Choroid plexus epithelial cell (primary cell): ENCODE data around the gene SEMA3A.

Experiments
- DNase-seq: peaks from one replicate; pipeline ENCODE4 v3.0.0-alpha.2; 2010; ENCODE audit warnings: low read depth
- H3K4me3 ChIP-seq: 2 replicates; pipeline ENCODE4 v1.5.1; 2011; ENCODE audit warnings: low read depth, mild to moderate bottlenecking, control low read depth, low read length, moderate library complexity
- CTCF ChIP-seq: conservative IDR thresholded peaks from 2 replicates; pipeline ENCODE4 v1.5.1; 2011; ENCODE audit warnings: low read depth, mild to moderate bottlenecking, control low read depth, inconsistent platforms, low read length, moderate library complexity

Gene SEMA3A

DNA sequence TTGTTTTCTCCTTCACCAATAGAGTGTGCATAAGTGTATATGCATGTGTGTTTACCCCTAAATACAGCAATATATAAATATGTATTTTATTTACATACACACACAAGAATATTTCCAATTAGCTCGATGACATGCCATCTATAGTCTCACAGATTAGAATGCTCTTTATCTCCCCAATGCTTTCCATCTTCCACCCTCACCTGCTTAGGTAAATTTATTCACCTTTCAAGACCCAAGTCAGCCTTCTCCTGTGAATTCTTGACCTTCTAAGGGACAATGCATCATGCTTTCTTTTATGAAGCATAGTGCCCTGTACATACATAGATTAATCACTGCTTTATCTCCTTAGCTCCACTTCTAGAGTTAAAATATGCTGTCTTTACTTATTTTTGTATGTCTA is 49.7 kb downstream of the SEMA3A start:
- no peak for TF ChIP-seq CTCF
- H3K4me3 ChIP-seq = no peak overlapping the region
- no peak for DNase-seq

- no peak overlapping the region for H3K4me3 ChIP-seq
- peak; percentile 41 for DNase-seq
- TF ChIP-seq CTCF = no peak
Measured at GRCh38 chr7:84144480-84144879, 50.1 kb downstream of the SEMA3A start.

GRCh38 chr7:84142726-84143125 is 51.9 kb downstream of the SEMA3A start:
- no peak for TF ChIP-seq CTCF
- H3K4me3 ChIP-seq = no peak overlapping the region
- DNase-seq = no peak

DNA sequence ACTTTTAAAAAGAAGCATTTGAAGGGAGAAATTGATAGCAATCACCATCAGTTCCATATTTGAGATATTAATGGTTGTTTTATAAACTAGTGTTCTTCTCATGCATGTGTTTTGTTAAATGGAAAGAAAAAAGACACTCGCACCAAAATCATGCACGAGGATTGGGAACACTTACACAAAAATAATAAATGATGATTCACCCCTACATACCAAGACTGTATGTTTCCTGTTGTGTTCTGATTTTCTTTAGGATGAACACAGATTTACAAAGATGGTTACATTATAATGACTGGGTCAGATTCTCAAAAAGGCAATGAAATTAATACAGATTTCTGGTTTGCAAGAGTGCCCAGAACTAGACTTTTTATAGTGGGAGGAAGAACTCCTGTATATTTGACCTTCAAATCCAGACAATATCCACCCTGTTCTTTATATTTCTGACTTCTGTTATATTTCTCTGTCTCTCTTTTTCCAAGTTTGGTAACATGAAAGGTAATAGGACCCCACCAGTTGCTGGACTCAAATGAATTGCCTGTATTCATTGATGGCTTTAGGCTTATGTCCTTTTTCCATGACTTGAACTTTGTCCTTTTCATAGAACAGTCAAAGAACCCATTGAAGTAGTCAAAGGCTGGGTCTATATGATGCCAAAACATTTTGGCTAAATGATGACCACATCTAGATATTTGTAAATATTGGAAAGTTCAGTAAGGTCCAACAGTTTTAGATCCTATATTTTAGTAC is 54.4 kb downstream of the SEMA3A start:
- peak; percentile 69 for DNase-seq
- no peak for TF ChIP-seq CTCF

GRCh38 chr7:84138411-84138810 is 56.2 kb downstream of the SEMA3A start:
- no peak for DNase-seq
- no peak for TF ChIP-seq CTCF
- no peak overlapping the region for H3K4me3 ChIP-seq

More for the DNA sequence above, 54.4 kb downstream of the SEMA3A start:
- no peak overlapping the region for H3K4me3 ChIP-seq

DNA sequence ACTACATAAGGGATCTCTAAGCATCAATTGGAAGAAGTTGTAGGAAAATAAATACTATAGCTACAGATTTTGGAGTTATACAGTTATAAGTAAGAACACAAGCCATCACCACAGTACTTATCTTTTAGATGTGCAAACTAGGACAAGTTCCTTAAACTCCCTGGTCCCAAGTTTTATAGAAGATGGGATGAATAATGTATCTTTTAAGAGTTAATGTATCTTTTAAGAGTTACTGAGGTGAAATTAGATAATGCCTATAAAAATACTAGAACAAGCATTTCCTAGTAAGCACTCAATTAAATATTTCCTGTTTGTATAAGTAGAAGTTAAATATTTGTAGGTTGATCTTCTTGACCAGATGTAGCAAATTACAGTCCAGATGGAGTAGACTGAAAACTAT is 56.8 kb downstream of the SEMA3A start:
- DNase-seq = no peak
- TF ChIP-seq CTCF = no peak
- H3K4me3 ChIP-seq = no peak overlapping the region

DNA sequence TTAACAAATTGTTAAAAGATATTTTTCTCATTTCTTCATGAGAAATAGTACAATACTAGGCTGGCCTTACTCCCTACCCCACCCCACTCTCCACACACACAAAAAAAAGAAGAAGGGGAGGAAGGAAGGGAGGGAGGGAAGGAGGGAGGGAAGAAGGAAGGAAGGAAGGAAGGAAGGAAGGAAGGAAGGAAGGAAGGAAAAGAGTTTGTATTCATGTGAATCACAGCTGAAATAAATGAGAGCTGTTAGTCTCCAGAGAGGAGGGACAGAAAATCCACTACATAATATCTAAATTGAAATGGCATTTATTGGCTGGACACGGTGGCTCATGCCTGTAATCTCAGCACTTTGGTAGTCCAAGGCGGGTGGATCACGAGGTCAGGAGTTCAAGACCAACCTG is 57.8 kb downstream of the SEMA3A start:
- TF ChIP-seq CTCF = no peak
- H3K4me3 ChIP-seq = no peak overlapping the region
- DNase-seq = no peak
